Smooth muscle cell (in vitro differentiated cells): Measurements from ENCODE around the gene CLCN5. TPM values are rescaled to one million over a fixed set of nuclear protein-coding genes. Genes with fewer than 3 reads are reported as not detected.
A peak's percentile ranks its signal among the peaks of the same experiment; 100 is the strongest.

ENCODE experiments used
- DNase-seq: peaks from one replicate; lab custom pipeline; 2025; ENCODE audit not compliant: unreplicated experiment; lab: John Stamatoyannopoulos, UW
- H2AFZ ChIP-seq: fragments of 200-600 bp; sonication (generic); 2 replicates; pipeline ENCODE4 v1.6.0; 2016; ENCODE audit warnings: antibody characterized with exemption, low read depth, mild to moderate bottlenecking
- H3F3A ChIP-seq: fragments of 200-600 bp; sonication (generic); 2 replicates; pipeline ENCODE4 v1.6.0; 2017; ENCODE audit warnings: antibody characterized with exemption, low read depth
- H3K27ac ChIP-seq: fragments of 200-600 bp; sonication (generic); 2 replicates; pipeline ENCODE4 v1.5.1; 2016; ENCODE audit warnings: low read depth, mild to moderate bottlenecking
- H3K27me3 ChIP-seq: fragments of 200-600 bp; sonication (generic); 2 replicates; pipeline ENCODE4 v1.6.1; 2016; ENCODE audit warnings: low read depth, mild to moderate bottlenecking
- H3K36me3 ChIP-seq: fragments of 200-600 bp; sonication (generic); 2 replicates; pipeline ENCODE4 v1.5.1; 2016; ENCODE audit warnings: low read depth
- H3K4me1 ChIP-seq: fragments of 200-600 bp; sonication (generic); 2 replicates; pipeline ENCODE4 v1.5.1; 2016; ENCODE audit warnings: low read depth
- H3K4me2 ChIP-seq: fragments of 200-600 bp; sonication (generic); 2 replicates; pipeline ENCODE4 v1.6.0; 2016; ENCODE audit warnings: mild to moderate bottlenecking
- H3K4me3 ChIP-seq: fragments of 200-600 bp; sonication (generic); 2 replicates; pipeline ENCODE4 v1.5.1; 2016; ENCODE audit warnings: mild to moderate bottlenecking
- H3K79me2 ChIP-seq: fragments of 200-600 bp; sonication (generic); 2 replicates; pipeline ENCODE4 v1.6.0; 2016; ENCODE audit warnings: low read depth, mild to moderate bottlenecking
- H3K9ac ChIP-seq: fragments of 200-600 bp; sonication (generic); 2 replicates; pipeline ENCODE4 v1.6.0; 2016; ENCODE audit warnings: low read depth
- H3K9me3 ChIP-seq: fragments of 200-600 bp; sonication (generic); replicated peaks from 2 replicates; pipeline ENCODE4 v1.5.1; 2016; ENCODE audit warnings: low read depth
- H4K20me1 ChIP-seq: fragments of 200-600 bp; sonication (generic); 2 replicates; pipeline ENCODE4 v1.6.0; 2016; ENCODE audit warnings: low read depth
- CTCF ChIP-seq: fragments of 200-600 bp; sonication (generic); IDR thresholded peaks from 2 replicates; pipeline ENCODE4 v1.5.1; 2017; ENCODE audit warnings: borderline replicate concordance, mild to moderate bottlenecking, antibody characterized with exemption; ENCODE audit not compliant: insufficient read depth, poor library complexity, severe bottlenecking
- WGBS: methylation state at CpG from one replicate; pipeline ENCODE4 v1.1.7; 2016; ENCODE audit warnings: low lambda C conversion rate; 5-methylcytosine and 5-hydroxymethylcytosine counted together
- polyA plus RNA-seq: library from polyadenylated mRNA; unstranded; fragments of >200 nt; fragmentation: Nextera tagmentation; extraction: Ambion mirVana; gene quantifications from 2 replicates; pipeline ENCODE4 v1.2.1, GENCODE V29; 2016
- total RNA-seq: library from RNA; depleted of rRNA; stranded (reverse); fragments of >200 nt; gene quantifications from 2 replicates; pipeline ENCODE4 v1.2.3, GENCODE V29; 2014

CLCN5 gene
- total and polyA plus RNA-seq, 2 experiments from 2014 or later = 1.7 to 7.1 TPM

GRCh38 chrX:49995107-49995731, 72.8 kb downstream of the CLCN5 start:
- H3K4me2 ChIP-seq = peak overlapping the region; percentile 55
- H2AFZ ChIP-seq = no peak overlapping the region
- 56% methylated on average over 10 of the region's 10 CpGs for WGBS
- no peaks in the 10 kb centered on the region for H3K9me3 ChIP-seq
- H3K27ac ChIP-seq = peak overlapping the region; percentile 19
- no peak overlapping the region for H3K9ac ChIP-seq
- H3K36me3 ChIP-seq = no peaks in the 10 kb centered on the region
- H3K79me2 ChIP-seq = no peaks in the 10 kb centered on the region
- H3K4me1 ChIP-seq = no peaks in the 10 kb centered on the region
- no peak for TF ChIP-seq CTCF
- no peak for DNase-seq
- H3K27me3 ChIP-seq = no peaks in the 10 kb centered on the region
- no peak overlapping the region for H3K4me3 ChIP-seq
- no peaks in the 10 kb centered on the region for H4K20me1 ChIP-seq
- H3F3A ChIP-seq = no peaks in the 10 kb centered on the region

GRCh38 chrX:49995795-49996455, 73.5 kb downstream of the CLCN5 start:
- 34% methylated on average over 2 of the region's 2 CpGs for WGBS
- H3K4me2 ChIP-seq = peak overlapping the region; percentile 55
- no peak overlapping the region for H2AFZ ChIP-seq
- no peak overlapping the region for H3K9ac ChIP-seq
- no peaks in the 10 kb centered on the region for H3K79me2 ChIP-seq
- no peak overlapping the region for H3K4me3 ChIP-seq
- H3K36me3 ChIP-seq = no peaks in the 10 kb centered on the region
- peak overlapping the region; percentile 19 for H3K27ac ChIP-seq
- no peaks in the 10 kb centered on the region for H3F3A ChIP-seq
- H3K9me3 ChIP-seq = no peaks in the 10 kb centered on the region
- H3K27me3 ChIP-seq = no peaks in the 10 kb centered on the region
- DNase-seq = no peak
- no peaks in the 10 kb centered on the region for H4K20me1 ChIP-seq
- TF ChIP-seq CTCF = no peak
- H3K4me1 ChIP-seq = no peaks in the 10 kb centered on the region

GRCh38 chrX:49996474-49996873, 74.1 kb downstream of the CLCN5 start:
- no peak for TF ChIP-seq CTCF
- no peak overlapping the region for H3K4me3 ChIP-seq
- no peaks in the 10 kb centered on the region for H3K36me3 ChIP-seq
- no peaks in the 10 kb centered on the region for H3K27me3 ChIP-seq
- H4K20me1 ChIP-seq = no peaks in the 10 kb centered on the region
- DNase-seq = no peak
- 81% methylated on average over 2 of the region's 2 CpGs for WGBS
- no peak overlapping the region for H2AFZ ChIP-seq
- H3K4me1 ChIP-seq = no peaks in the 10 kb centered on the region
- H3F3A ChIP-seq = no peaks in the 10 kb centered on the region
- no peak overlapping the region for H3K27ac ChIP-seq
- H3K4me2 ChIP-seq = no peak overlapping the region
- H3K9me3 ChIP-seq = no peaks in the 10 kb centered on the region
- no peaks in the 10 kb centered on the region for H3K79me2 ChIP-seq
- H3K9ac ChIP-seq = no peak overlapping the region

- Histone ChIP-seq H3F3A (no peaks in the 10 kb centered on the region), H3K79me2 (no peaks in the 10 kb centered on the region), H3K27ac (no peak overlapping the region), H3K27me3 (no peaks in the 10 kb centered on the region), H2AFZ (no peak overlapping the region), H4K20me1 (no peaks in the 10 kb centered on the region), H3K4me1 (no peaks in the 10 kb centered on the region), H3K9me3 (no peaks in the 10 kb centered on the region), H3K36me3 (no peaks in the 10 kb centered on the region), H3K4me2 (no peak overlapping the region), H3K4me3 (no peak overlapping the region), H3K9ac (no peak overlapping the region)
- WGBS = 80% methylated on average over 3 of the region's 3 CpGs
- no peak for TF ChIP-seq CTCF
- no peak for DNase-seq
Observed at GRCh38 chrX:49999087-49999486, 76.7 kb downstream of the CLCN5 start.
